Dermis blood vessel endothelial cell (primary cell): ENCODE measurements around the gene ACTL7A. TPM values are rescaled to one million over a fixed set of nuclear protein-coding genes. Genes with fewer than 3 reads are reported as not detected.

ENCODE experiments used
- DNase-seq: peaks from one replicate; pipeline ENCODE4 v3.0.0; 2010
- total RNA-seq: library from RNA; depleted of rRNA; stranded (reverse); fragments of >200 nt; gene quantifications from 2 replicates; pipeline ENCODE4 v1.2.3, GENCODE V29; 2014

ACTL7A gene
- total RNA-seq, 1 donor from 2014 or later = not detected

DNA sequence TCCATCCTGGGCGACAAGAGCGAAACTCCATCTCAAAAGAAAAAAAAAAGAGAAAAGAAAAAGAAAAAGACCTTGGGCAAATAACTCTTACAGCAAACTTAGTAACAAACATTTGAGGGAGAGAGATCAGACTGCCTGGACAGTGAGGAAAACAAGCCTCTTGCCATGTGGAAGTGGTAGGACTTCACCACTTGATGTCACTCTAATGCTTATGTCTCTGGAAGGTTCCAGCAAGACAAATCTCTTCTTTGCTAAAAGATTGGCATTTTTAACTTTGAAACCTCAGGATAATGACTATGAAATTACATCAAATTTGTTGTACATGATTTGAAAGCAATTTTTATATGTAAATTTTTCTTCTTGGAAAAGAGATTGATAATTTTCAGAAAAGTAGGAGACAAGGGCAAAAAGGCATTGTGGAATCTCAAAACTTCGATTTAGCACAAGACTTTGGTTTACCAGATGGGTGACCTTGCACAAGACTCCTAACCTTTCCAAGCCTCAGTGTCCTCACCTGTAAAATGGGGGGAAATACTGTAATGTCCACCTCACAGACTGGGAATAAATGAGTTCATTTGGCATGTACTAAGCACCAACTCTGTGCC, 11.7 kb upstream of the ACTL7A start:
- peak; percentile 65 for DNase-seq

DNA sequence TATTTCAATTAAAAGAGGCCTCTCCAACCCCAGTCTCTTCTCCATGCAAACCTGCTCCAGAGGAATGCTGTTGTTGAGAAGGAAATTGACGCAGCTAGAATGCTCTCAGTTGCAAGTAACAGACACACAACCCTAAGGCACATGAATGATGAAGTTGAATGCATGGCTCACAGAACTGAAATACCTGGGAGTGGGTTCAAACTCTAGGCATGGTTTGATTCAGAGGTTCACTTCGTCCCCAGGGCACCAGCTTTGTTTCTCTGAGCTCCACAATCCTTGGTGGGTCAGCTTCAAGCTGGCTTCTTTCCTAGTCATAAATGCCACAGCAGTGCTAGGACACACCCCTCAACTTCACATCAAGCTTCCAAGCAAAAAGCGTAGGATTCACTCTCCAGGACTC, 10.9 kb upstream of the ACTL7A start:
- no peak for DNase-seq

DNA sequence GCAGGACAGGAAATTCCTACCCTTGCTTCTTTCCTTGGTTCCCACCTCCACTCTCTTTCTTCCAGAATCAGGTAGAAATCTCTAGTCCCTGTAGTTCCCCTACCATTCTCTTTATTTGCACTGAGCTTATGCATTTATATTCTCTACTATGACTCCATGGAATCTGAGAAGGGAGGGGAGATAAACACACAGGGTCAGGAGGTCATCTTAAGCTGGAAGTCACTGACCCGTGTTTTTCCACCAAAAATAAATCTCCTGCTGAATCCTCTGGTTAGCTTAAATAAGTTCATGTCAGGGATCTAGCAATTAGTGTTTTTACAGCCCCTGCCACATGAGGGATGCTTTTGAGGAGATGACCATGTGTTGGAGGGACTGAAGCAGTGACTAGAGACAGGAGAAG, 10.0 kb upstream of the ACTL7A start:
- no peak for DNase-seq

DNA sequence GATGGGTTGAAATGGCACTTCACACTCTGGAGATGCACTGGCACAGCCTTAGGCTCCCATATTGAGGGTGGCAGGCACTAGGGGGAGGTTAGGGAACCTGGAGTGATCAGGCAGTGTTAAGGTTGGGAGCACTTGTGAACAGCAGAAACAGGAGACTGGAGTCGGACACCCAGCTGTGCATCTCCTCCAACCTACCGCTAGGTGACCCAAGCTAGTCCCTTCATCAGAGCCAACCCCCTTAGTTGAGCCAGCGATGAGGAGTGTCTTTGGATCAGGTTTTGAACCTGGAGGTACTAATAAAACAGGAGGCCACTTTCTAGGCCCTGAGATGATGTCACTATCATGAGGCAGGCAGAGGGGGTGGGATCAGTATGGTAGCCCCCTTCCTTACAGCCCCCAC, 8.0 kb upstream of the ACTL7A start:
- no peak for DNase-seq

DNA sequence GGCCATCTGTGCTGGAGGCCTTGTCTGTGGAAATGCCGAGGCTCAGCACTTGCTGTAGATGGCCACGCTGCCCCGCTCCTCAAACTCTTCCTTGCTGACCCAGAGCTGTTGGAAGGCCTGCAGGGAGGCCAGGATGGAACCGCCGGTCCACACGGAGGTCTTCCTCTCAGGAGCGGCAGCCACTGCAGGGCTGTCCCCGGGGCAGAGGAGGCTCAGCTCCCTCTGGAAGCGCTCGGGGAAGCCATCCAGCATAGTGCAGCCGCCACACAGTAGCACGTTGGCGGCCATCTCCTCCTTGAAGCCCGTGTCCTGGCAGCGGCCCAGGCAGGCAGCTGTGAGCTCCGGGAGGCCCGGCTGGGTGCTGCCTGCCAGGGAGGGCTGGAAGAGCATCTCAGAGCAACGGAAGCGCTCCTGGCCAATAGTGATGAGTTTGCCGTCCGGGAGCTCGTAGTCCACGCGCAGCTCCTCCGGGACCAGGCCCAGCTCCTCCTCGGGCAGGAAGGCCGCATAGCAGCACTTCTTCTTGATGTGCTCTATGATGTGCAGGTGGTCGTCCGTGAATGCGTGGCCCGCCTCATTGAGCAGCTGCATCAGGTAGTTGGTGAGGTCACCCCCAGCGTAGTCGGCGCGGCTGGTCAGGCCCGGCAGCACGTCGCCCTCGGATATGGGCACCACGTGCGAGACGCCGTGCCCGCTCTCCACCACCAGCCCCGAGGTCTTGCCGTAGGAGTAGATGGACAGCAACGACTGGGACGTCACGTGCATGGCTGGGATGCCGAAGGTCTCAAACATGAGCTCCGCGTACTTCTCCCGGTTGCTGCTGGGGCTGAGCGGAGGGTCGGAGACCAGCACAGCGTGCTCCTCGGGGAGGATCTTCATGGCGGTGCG, 7.2 kb upstream of the ACTL7A start:
- no peak for DNase-seq

DNA sequence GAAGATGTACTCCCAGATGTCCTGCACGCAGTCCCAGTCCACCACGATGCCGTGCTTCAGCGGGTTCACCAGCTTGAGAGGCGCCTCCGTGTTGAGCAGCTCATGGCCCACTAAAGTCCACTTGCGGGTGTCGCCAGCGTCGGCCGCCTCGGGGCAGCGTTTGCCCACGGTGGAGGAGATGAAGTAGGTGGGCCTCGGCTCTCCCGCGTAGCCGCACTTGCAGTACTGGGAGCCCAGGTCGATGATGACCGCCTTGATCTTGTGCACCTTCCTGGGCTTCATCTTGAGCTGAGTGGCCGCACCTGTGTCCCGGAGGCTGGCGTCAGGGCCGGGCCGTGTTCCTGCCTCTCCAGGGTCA, 6.6 kb upstream of the ACTL7A start:
- no peak for DNase-seq

DNA sequence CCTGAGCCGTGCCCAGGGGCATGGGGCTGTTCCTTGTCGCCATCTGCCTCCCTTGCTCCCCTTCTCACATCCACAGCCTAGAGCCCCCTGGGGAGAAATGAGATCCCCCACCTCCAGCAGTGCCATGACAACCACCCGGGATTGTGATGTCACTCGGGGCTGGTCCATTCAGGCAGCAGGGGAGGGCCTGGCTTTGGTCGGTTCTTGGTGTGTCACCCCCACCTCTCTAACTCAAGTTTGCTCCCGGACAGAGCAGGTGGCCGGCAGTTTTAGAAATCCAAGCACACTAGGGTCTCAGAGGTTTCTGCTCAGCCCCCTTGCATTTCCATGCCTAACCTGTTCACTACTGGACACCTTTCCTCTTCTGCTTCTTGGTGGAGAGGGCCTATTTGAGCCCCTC, 6.2 kb upstream of the ACTL7A start, which contains the start of gene ACTL7B:
Gene ACTL7B, minus strand, starts transcription at position 99 of the 400 bp plus-strand sequence. Its CDS starts 56 bp downstream, at position 43.
- no peak for DNase-seq

DNA sequence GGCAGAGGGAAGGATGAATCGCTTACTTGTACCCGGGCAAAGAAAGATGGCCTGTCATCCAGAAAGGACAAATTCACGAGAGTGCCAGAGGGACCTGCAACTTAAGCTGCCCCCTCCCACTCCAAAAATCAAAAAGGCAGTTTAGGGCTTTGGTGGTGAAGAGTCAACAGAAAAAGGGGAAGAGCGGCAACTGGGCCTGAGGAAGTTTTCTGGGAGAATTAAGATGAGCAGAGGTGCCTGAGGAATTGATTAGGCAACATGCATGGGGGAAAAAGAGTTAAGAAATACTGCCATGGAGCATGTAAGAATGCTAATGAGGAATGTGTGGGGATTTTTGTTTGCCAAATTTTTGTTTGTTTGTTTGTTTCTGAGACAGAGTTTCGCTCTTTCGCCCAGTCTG, 4.5 kb upstream of the ACTL7A start:
- DNase-seq = no peak

DNA sequence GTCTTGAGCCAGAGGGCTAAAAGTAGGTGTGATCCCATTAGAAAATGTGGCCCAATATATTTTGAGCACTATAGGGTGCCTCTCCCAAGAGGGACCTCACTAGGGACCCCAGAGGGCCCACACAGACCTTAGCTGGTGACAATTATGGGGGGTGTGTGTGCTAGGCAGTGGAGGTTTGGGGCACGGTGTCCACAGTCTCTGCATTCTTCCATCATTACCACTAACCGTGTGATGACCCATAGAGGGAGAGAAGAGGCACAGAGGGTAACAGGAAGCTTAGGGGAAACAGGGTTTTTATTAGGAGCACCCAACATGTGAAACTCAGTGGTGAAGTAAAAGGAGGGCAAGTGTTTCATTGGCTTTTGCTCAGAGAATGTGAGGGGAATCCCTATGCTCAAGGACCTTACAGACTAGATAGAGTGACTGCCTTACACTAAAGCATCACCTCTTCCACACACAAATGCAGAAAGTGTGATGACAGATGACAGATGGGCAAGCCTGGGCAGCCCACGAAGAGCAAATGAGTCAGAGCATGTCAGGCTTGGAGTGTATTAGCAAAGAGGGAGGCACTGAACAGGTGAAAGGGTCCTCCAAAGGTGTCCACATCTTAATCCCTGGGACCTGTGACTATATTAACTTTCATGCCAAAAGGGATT, 2.5 kb upstream of the ACTL7A start:
- DNase-seq = no peak

DNA sequence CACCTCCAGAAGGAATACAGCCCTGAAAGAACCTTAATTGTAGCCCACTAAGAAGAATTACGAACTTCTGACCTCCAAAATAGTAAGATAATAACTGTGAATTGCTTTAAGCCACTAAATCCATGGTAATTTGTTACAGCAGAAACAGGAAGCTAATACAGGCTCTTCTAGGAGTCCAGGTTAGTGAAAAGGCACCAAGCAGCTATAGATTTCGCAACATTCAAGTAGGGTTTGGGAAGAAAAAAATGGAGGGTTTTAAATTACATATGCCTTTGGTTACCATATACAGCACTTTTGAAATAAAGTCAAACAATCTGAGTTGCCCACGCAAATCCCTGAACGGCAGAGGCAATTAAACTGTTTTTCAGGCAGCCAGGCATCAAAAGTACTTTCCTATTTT, 1.7 kb upstream of the ACTL7A start:
- no peak for DNase-seq

DNA sequence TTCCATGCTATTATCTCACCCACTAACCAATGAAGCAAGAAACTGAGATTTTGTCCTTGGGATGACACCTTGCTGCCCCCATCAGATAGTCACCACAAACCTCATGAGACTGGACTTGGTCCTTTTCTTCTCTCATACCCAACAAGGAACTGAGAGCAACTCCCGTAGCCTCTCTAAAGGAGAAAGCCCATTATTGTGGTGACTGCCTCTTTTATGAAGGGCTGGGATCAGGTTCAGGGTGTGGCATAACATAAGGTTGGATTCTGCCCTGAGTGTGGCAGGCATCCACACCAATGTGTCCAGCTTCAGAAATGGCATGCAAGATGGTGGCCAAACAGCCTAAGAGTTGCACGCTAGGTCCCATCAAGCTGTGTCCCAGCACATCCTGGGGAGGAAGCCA, 1.3 kb upstream of the ACTL7A start:
- no peak for DNase-seq

DNA sequence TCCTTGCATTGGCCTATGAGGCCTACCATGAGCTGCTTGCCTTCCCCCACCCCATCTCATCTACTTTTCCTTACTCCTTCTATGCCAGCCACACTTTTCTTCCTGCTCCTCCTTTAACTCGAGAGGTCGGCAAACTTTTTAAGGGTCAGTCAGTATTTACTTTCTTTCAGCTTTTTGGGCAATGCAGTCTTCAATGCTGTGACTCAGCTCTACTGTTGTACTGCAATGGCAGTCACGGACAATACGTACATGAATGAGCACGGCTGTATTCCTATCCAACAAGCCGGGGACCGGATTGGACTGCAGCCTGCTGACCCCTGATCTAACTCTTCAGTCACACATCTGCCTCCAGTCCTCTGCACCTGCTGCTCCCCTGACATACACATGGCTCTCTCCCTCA, 602 bp upstream of the ACTL7A start:
- DNase-seq = no peak

DNA sequence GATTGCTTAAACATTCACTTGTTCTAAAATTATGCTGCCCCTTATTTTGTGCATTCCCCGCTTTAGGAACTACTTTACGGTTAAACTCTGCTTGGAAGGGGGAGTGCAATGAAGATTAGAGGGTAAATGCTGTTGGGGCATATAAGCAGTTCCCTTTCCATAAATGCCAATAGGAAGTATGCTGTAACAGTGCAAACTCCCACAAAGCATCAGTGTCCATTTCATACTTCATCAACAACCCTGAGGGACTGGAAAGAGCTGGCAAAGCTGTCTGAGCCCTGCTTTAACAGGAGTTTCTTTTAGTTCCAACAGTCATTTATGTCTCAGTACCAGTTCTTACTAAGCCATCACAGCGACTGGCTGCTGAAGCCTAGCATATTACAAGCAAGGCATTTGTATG, 1.8 kb downstream of the ACTL7A start:
- no peak for DNase-seq

DNA sequence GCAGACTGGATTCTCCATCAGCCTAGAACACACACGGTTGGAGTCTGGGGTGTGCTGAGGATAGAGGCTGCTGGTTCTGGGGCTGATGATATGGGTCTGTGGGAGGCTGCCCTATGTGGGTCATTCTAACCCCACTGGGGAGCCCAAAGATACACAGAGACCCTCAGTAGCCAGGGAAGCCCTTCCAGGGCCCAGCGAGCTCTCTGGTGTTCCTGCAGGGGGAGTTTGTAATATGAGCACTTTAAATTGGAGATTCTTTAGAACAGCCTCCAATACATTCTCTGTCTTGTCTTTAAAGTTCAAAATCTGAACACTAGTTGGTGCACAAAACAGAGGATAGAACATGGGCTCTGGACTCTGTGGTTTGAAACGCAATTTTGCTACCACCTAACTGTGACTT, 2.4 kb downstream of the ACTL7A start:
- DNase-seq = no peak

DNA sequence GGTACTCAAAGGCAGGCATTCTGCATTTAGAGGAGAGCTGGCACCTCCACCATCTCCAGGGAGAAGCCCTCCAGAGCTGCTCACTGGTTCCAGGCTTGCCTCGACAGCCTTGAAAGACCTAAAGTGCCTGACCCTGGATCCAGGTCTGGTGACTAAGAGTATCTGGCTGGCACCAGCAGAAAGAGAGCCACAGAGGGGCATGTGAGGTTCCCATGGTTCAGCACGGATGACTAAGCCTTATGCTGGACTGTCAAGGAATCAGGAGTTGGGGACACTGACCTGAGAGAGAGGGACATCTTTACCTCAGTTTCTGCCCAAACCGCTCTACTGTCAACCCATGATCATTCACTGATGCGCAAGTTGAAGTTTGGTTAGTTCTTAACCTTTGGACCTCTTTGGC, 3.0 kb downstream of the ACTL7A start:
- no peak for DNase-seq

DNA sequence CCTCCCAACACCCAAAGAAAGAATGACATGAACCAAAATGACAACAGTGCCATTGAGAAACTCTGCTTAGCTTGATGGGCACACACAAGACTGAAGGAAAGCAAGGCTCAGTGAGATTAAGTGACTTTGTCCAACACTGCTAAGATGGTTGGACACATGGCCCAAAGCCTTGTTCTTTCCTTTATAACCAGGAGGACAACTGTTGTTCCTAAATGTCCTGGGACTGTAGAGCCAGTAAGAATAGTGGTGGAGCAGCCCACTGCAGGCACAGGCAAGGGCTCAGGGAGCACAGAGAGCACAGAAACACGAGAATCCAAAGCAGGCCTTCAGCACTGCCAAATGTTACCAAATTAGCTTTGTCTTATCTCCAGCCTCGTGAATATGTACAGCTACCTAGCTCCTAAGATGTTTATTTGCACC, 3.9 kb downstream of the ACTL7A start:
- no peak for DNase-seq

DNA sequence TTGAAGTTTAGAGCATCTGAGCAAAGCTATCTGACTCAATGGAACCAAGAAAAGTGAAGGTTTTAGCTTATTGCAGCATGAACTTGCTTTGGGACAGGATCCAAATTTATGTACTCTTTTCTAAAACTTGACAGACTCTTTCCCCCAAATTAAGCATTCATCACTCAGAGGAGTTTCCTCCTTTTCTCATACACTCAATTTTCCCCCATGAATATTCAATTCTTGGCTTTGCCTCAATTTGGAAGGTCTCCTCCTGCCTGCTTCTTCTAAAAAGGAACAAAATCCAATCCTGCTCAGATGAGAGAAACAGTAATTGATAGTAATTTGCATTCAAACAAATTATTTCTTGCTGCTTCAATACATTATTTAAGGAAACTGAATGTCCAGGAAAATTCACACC, 5.0 kb downstream of the ACTL7A start:
- DNase-seq = no peak

DNA sequence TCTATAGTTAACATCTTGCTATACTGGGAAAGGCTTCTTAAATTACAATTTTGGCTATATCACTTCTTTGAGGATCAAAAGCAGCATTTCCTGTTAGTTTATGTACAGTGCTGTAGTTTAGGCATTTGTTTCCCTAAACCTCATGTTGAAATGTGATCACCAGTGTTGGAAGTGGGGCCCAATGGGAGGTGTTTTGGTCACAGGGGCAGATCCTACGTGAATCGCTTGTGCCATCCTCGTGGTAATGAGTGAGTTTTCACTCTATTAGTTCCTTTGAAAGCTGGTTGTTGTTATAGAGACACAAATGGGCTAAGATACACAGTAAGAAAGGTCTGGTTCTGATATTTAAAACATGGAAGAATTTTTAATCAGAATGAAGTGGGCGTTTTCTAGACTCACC, 5.8 kb downstream of the ACTL7A start:
- no peak for DNase-seq

DNA sequence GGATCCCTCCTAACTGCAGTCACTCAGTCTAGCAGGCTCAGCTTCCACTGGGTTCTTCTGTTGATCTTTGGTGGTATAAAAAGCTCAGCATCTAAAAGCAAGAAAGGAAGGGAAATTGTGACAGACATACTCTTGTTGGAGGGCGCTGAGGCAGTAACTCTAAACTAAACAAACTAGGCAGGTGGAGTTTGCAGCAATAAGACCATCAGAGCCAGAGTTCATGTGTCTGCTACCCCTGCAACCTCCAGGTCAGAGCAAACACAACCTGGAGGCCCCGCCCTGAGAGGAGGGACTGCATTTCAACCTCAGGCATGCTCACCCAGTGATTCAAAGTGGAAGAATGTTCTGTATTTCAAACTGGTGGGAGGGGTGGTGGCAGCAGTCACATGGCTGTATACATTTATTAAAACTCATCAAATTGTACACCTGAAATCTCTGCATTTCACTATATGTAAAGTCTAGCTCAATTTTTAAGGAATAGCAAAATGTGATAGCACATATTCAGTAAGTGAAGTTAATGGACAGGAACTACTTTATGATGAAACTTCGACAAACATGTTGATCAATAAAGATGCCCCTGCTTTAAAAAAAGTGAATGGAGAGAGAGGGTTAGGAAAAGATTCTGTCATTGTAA, 7.1 kb downstream of the ACTL7A start:
- DNase-seq = no peak

DNA sequence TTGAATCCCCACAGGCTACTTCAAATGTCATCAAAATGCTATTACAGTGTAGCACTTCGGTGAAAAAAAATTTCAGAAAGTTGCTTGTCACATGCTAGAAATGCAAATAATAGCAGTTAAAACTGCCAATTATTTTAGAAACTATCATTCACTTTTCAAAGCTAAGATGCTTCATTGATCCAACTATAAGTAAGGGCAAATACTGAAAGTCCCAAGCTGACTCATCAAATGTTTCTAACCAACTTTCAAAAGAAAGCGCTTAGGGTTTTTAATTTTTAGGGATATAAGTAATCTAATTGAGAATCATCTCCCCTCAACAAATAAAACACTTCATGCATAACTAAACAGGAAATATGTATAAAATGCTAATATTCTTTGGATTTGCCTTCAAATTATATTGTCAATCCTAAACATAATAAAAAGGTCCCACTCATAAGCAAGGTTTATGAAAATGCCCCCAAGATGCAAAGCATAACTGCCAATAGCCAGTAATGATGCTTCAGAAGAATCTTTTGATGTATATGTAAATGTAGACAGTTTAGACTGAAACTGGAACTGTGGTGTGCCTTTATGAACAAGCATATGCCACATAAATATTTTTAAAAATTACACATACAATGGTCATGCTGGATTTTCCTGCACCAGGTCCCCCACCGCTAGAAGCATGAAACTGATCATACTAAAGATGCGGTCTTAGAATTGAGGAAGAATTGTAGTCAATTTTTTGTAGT, 12.2 kb downstream of the ACTL7A start:
- no peak for DNase-seq

DNA sequence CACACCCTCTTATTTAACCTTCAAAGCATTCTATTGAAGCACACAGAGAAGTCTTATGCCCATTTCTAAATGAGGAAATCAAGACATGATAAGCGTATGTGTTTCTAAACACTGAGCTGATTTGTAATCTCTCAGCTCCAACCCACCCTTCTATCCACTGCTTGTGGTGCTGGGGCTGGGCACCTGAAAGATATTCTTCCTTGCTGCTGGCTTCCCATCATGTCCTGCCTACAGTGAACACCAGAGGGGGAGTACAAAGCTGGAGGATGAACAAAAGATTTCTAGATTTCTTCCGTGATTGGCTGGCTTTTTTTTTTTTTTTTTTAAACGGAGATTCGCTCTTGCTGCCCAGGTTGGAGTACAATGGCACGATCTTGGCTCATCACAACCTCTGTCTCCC, 14.4 kb downstream of the ACTL7A start:
- no peak for DNase-seq

DNA sequence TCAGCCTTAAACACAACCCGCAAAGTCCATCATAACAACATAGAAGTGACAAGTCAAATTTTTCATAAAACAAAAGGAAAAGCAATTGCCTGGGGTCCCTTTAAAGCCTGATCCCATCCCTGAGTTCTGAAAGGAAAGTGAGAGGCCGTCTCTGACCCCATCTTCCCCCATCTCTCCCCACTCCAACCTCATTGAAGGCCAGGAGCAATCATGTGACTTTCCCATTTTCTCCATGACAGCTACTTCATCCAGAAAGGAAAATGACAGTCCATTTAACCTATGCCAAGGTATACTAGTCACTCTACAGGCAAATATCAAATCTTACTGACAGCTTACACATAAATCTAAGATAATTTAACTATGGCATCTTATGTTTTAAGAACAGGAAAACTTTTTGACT, 15.5 kb downstream of the ACTL7A start:
- DNase-seq = no peak
